ENCODE measurements around the gene RAB24. TPM values are rescaled to one million over a fixed set of nuclear protein-coding genes. Genes with fewer than 3 reads are reported as not detected.
A peak's percentile ranks its signal among the peaks of the same experiment; 100 is the strongest.

RAB24 gene
- total and polyA plus RNA-seq, 3 donors from 2014 or later, result 19.2 to 29.4 (median 25.5) TPM

- intact Hi-C loops (cut with DNase I; ENCODE audit: low total_unique reads), result no loop called here
- no peak overlapping the region for H3K27ac ChIP-seq
Observed at GRCh38 chr5:177311392-177311722, 7.8 kb upstream of the RAB24 start.

GRCh38 chr5:177310757-177311391, 7.4 kb upstream of the RAB24 start:
- H3K36me3 ChIP-seq (ENCODE audit: low read depth, missing control alignments), result no peaks in the 10 kb centered on the region
- H3K9me3 ChIP-seq, result no peaks in the 10 kb centered on the region
- intact Hi-C loops (cut with DNase I; ENCODE audit: low total_unique reads), result no loop called here
- WGBS, 2 donors, result 25 to 34% methylated on average over 10 to 19 of the region's 20 CpGs
- no peak for DNase-seq
- H3K4me3 ChIP-seq, result peak overlapping the region in 1 of 2 donors; percentile 59
- peaks cover 28% of the 10 kb centered on the region for H3K4me1 ChIP-seq
- no peaks in the 10 kb centered on the region for H3K27me3 ChIP-seq
- no peak overlapping the region for H3K27ac ChIP-seq
- TF ChIP-seq POLR2A (IDR thresholded peaks at IDR 0.05), result no peak
- TF ChIP-seq, protein P1, sequence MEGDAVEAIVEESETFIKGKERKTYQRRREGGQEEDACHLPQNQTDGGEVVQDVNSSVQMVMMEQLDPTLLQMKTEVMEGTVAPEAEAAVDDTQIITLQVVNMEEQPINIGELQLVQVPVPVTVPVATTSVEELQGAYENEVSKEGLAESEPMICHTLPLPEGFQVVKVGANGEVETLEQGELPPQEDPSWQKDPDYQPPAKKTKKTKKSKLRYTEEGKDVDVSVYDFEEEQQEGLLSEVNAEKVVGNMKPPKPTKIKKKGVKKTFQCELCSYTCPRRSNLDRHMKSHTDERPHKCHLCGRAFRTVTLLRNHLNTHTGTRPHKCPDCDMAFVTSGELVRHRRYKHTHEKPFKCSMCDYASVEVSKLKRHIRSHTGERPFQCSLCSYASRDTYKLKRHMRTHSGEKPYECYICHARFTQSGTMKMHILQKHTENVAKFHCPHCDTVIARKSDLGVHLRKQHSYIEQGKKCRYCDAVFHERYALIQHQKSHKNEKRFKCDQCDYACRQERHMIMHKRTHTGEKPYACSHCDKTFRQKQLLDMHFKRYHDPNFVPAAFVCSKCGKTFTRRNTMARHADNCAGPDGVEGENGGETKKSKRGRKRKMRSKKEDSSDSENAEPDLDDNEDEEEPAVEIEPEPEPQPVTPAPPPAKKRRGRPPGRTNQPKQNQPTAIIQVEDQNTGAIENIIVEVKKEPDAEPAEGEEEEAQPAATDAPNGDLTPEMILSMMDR (IDR thresholded peaks at IDR 0.05), result no peak

More at GRCh38 chr5:177311392-177311722, 7.8 kb upstream of the RAB24 start:
- WGBS, 2 donors, result 0% methylated on average over 10 of the region's 23 CpGs; no CpG with 5 or more reads in 1 of the 2 donors
- DNase-seq, result no peak
- Histone ChIP-seq H3K27me3 (no peaks in the 10 kb centered on the region), H3K4me1 (peaks cover 28% of the 10 kb centered on the region), H3K4me3 (peak overlapping the region; percentile 24 to 59), H3K9me3 (no peaks in the 10 kb centered on the region), H3K36me3 (ENCODE audit: low read depth, missing control alignments) (no peaks in the 10 kb centered on the region)
- no peak for TF ChIP-seq POLR2A (IDR thresholded peaks at IDR 0.05)
- TF ChIP-seq, protein P1 (IDR thresholded peaks at IDR 0.05), result no peak

DNA sequence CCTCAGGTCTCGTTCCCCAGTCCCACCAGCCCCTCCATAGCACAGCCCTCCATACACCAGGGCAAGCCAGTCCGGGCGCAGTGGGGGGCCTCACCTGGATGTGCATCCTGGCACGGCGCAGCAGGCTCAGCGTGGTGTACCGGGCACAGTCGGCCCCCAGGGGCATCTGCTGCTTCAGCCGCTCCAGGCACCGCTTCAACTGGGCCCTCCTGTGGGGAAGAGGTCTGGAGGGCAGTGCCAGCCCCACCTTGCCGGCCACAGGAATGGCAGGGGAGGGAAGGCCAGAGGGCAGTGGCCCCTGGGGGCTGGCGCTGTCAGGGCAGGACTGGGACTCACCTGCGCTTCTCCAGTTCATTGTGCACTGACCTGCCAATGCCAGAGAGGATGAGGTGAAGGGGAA, 6.8 kb upstream of the RAB24 start:
- WGBS, 2 donors, result 93% methylated on average over 13 of the region's 13 CpGs; no CpG with 5 or more reads in 1 of the 2 donors
- no peak overlapping the region for H3K4me3 ChIP-seq
- no peaks in the 10 kb centered on the region for H3K27me3 ChIP-seq
- DNase-seq, result no peak
- intact Hi-C loops (cut with DNase I; ENCODE audit: low total_unique reads), result no loop called here
- no peak overlapping the region for H3K27ac ChIP-seq
- no peaks in the 10 kb centered on the region for H3K36me3 ChIP-seq (ENCODE audit: low read depth, missing control alignments)
- H3K9me3 ChIP-seq, result no peaks in the 10 kb centered on the region
- peaks cover 28% of the 10 kb centered on the region for H3K4me1 ChIP-seq
- TF ChIP-seq POLR2A (IDR thresholded peaks at IDR 0.05), result no peak
- TF ChIP-seq, protein P1 (IDR thresholded peaks at IDR 0.05), result no peak

DNA sequence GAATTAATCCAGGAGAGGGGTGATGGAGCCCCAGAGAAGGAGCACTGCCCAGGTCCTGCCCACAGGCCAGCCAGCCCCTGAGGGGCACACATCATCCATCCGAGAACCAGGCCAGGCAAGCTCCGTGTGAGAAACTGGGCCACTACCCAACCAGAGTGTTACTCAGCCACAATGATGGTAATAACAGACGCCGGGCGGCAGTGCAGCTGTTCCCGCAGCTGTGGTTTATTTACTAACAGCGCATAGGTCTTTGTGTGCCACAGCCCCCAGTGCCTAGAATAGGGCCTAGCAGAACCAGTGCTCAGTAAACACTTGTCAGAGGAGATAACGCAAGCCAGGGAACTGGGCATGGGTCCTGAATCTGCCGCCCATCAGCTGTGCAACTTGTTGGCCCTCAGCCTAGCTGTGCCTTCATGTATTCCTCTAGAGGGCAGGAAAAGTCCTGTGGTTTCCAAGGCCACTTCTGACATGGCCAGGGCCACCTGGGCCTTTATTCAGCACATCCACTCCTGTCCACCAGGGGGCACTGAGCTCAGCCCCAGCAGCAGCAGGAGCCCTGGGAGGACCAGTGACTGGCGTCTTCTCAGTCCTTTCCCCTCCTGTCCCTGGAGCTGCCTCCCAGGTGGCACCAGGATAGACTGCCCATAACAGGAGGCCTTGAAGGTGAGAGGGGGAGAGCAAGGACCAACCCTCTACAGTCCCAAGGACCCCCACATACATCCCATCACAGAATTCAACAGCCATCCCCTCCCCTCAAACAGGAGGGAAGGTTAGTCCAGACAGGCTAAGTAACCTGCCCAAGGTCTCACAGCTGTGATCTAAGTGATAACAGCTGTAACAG, 6.1 kb upstream of the RAB24 start:
- Histone ChIP-seq H3K4me3 (no peak overlapping the region), H3K4me1 (peaks cover 27% of the 10 kb centered on the region), H3K27ac (no peak overlapping the region), H3K36me3 (ENCODE audit: low read depth, missing control alignments) (no peaks in the 10 kb centered on the region), H3K27me3 (no peaks in the 10 kb centered on the region), H3K9me3 (no peaks in the 10 kb centered on the region)
- peak; percentile 72 for DNase-seq
- intact Hi-C loops (cut with DNase I; ENCODE audit: low total_unique reads), result loop anchor here (10.0 kb wide), 1 partner anchor 195 kb away; no protein-coding TSS in a partner anchor
- TF ChIP-seq, protein P1 (IDR thresholded peaks at IDR 0.05), result peak; percentile 50 to 69 (median 67)
- TF ChIP-seq POLR2A (IDR thresholded peaks at IDR 0.05), result no peak
- WGBS, 2 donors, result 71 to 86% methylated on average over 2 to 10 of the region's 10 CpGs
